ENCODE measurements around the gene ABHD1. TPM values are rescaled to one million over a fixed set of nuclear protein-coding genes. Genes with fewer than 3 reads are reported as not detected.
"Not testable (repeated sequence)": the region's sequence is repeated elsewhere in the genome, so short reads cannot be mapped to it uniquely, and the experiment has no call there.

The ABHD1 gene
- total and polyA plus RNA-seq, 8 donors = 0.26 to 0.99 (median 0.34) TPM; not detected in 1

DNA sequence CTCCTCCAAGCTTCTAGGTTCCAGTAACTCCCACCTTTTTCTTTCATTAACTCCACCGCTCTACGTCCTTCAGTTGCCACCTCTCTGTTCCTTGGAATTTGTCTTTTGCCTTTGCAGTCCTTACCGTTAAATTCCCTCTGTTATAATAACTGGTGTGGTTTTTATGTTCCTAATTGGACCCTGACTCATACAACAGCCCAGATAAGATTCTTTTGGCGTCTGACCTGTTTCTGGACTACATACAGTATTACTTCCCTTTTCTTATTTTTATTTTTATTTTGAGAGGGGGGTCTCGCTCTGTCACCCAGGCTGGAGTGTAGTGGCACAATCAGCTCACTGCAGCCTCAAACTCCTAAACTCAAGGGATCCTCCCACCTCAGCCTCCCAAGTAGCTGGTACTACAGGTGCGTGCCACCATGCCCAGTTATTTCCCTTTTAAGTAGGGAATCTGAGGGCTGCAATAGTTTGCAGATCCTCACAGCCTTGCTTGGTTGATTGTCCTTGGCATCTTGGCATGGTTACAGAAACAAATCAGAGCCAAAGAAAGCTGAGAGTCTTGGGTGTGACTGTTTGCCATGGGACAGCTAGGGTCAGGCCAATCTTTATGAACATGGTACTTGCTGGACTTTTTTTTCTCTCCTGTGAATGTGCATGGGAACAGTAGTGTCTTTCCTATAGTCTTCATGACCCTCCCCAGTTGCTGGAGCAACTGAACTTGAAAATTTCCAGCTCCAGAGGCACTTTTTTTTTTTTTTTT, 47.1 kb downstream of the ABHD1 start:
- no peak for FAIRE-seq
- 68 to 72% methylated on average over 6 of the region's 6 CpGs for WGBS, 2 donors
- no peak for DNase-seq

DNA sequence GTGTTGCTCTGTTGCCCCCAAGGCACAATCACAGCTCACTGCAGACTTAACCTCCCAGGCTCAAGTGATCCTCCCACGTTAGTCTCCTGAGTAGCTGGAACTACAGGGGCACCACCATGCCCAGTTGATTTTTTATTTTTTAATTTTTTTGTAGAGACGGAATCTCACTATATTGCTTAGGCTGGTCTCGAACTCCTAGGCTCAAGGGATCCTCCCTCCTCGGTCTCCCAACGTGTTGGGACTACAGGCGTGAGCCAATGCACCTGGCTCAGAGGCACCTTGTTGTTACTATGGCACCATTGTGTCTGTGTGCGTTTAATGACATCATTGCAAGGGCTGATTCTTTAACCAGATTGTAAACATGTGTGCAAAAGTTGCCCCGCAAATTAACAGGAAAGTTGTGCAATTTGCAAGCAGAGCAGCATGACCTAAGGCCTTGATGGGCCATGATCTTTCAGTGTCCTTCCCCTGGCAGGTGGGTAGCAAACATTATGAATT, 47.8 kb downstream of the ABHD1 start:
- DNase-seq = no peak
- Histone ChIP-seq H3K27ac (no peak overlapping the region), H3K36me3 (no peaks in the 10 kb centered on the region), H3K4me3 (no peak overlapping the region), H3K4me1 (no peaks in the 10 kb centered on the region), H3K27me3 (no peaks in the 10 kb centered on the region), H3K9me3 (no peaks in the 10 kb centered on the region)
- intact Hi-C loops (cut with DNase I) = no loop called here
- ATAC-seq = no peak
- 41 to 48% methylated on average over 8 of the region's 8 CpGs for WGBS, 2 donors
- FAIRE-seq = no peak
- TF ChIP-seq, protein P1, sequence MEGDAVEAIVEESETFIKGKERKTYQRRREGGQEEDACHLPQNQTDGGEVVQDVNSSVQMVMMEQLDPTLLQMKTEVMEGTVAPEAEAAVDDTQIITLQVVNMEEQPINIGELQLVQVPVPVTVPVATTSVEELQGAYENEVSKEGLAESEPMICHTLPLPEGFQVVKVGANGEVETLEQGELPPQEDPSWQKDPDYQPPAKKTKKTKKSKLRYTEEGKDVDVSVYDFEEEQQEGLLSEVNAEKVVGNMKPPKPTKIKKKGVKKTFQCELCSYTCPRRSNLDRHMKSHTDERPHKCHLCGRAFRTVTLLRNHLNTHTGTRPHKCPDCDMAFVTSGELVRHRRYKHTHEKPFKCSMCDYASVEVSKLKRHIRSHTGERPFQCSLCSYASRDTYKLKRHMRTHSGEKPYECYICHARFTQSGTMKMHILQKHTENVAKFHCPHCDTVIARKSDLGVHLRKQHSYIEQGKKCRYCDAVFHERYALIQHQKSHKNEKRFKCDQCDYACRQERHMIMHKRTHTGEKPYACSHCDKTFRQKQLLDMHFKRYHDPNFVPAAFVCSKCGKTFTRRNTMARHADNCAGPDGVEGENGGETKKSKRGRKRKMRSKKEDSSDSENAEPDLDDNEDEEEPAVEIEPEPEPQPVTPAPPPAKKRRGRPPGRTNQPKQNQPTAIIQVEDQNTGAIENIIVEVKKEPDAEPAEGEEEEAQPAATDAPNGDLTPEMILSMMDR (IDR thresholded peaks at IDR 0.05) = no peak

More for the DNA sequence above, 47.1 kb downstream of the ABHD1 start:
- H3K27ac ChIP-seq = no peak overlapping the region
- H3K27me3 ChIP-seq = no peaks in the 10 kb centered on the region
- H3K4me3 ChIP-seq = no peak overlapping the region
- TF ChIP-seq, protein P1 (IDR thresholded peaks at IDR 0.05) = no peak
- ATAC-seq = peak in 2 of 4 donors; percentile 63 to 74
- H3K36me3 ChIP-seq = no peaks in the 10 kb centered on the region
- H3K4me1 ChIP-seq = no peaks in the 10 kb centered on the region
- intact Hi-C loops (cut with DNase I) = no loop called here
- H3K9me3 ChIP-seq = no peaks in the 10 kb centered on the region

DNA sequence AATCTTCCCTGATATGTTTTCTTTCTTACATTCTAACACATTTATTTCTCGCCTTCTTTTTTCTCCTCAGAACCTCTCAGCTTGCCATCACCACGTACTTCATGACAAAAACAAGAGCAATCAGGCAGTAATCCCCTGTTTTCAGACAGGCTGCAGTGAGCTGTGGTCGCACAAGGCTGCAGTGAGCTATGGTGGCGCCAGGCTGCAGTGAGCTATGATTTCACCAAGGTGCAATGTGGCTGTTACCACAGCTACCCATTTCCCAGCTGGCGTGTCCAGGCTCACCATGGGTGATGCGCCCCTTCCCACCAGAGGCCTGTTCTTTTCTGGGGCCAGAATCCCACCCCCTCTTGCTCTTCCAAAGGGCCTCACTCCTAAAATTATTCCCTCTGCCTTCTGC, 51.0 kb downstream of the ABHD1 start:
- intact Hi-C loops (cut with DNase I) = no loop called here
- no peak overlapping the region for H3K27ac ChIP-seq
- no peak for DNase-seq
- no peaks in the 10 kb centered on the region for H3K27me3 ChIP-seq
- no peak for ATAC-seq
- no peaks in the 10 kb centered on the region for H3K36me3 ChIP-seq
- 68 to 70% methylated on average over 6 of the region's 6 CpGs for WGBS, 2 donors
- no peaks in the 10 kb centered on the region for H3K4me1 ChIP-seq
- TF ChIP-seq, protein P1 (IDR thresholded peaks at IDR 0.05) = no peak
- FAIRE-seq = no peak
- H3K9me3 ChIP-seq = no peaks in the 10 kb centered on the region
- no peak overlapping the region for H3K4me3 ChIP-seq

DNA sequence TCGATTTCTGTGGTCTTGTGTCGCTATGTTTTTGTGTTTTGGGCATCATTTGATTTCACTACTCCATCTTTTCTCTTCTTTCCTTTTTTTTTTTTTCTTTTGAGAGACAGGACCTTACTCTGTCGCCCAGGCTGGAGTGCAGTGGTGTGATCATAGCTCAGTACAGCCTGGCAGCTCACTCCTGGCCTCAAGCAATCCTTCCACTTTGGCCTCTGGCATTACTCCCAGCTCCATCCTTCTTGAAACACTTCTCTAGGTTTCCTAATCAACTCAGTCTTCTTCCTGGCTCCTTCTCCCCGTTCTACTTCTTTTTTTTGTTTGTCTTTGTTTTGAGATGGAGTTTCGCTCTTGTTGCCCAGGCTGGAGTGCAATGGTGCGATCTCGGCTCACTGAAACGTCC, 51.7 kb downstream of the ABHD1 start:
- no peak for FAIRE-seq
- intact Hi-C loops (cut with DNase I) = no loop called here
- Histone ChIP-seq H3K9me3 (no peaks in the 10 kb centered on the region), H3K27ac (no peak overlapping the region), H3K4me1 (no peaks in the 10 kb centered on the region), H3K27me3 (no peaks in the 10 kb centered on the region), H3K4me3 (no peak overlapping the region), H3K36me3 (no peaks in the 10 kb centered on the region)
- DNase-seq = no peak
- 59 to 66% methylated on average over 8 of the region's 8 CpGs for WGBS, 2 donors
- ATAC-seq = no peak
- TF ChIP-seq, protein P1 (IDR thresholded peaks at IDR 0.05) = no peak

DNA sequence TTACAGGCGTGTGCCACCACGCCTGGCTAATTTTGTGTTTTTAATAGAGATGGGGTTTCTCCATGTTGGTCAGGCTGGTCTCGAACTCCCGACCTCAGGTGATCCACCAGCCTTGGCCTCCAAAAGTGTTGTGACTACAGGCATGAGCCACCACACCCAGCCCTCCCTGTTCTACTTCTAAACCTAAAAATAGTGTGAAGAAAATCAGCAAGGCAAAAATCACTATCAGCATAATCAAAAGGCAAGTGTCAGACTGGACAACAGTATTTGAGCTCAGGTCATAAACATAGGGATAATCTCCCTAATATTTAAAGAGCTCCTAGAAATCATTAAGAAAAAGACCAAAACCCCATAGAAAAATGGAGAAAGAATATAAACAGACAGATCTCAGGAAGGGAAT, 52.2 kb downstream of the ABHD1 start:
- H3K27me3 ChIP-seq; H3K9me3 ChIP-seq; ATAC-seq; H3K36me3 ChIP-seq; H3K4me3 ChIP-seq; DNase-seq; H3K4me1 ChIP-seq; intact Hi-C loops (cut with DNase I); H3K27ac ChIP-seq; FAIRE-seq: not testable (repeated sequence)
- 68 to 79% methylated on average over 4 of the region's 4 CpGs for WGBS, 2 donors

All from pancreas (tissue), 10 donors.